Neural crest cell (in vitro differentiated cells): ENCODE results near the gene SLAMF7. TPM values are rescaled to one million over a fixed set of nuclear protein-coding genes. Genes with fewer than 3 reads are reported as not detected.
"Not testable (repeated sequence)": the region's sequence is repeated elsewhere in the genome, so short reads cannot be mapped to it uniquely, and the experiment has no call there.

Experiments
- DNase-seq: peaks from one replicate; pipeline ENCODE4 v3.0.0; 2021; ENCODE audit warnings: low read depth, mixed read lengths, low spot score
- H3K27ac Mint-ChIP-seq: one replicate; pipeline ENCODE4 v1.8.0; 2021; ENCODE audit warnings: mild to moderate bottlenecking, mixed read lengths; ENCODE audit not compliant: unreplicated experiment
- H3K27me3 Mint-ChIP-seq: 2 replicates; pipeline ENCODE4 v1.8.0; 2021; ENCODE audit warnings: low read depth, mild to moderate bottlenecking, mixed read lengths
- H3K36me3 Mint-ChIP-seq: 2 replicates; pipeline ENCODE4 v1.8.0; 2021; ENCODE audit warnings: low read depth, mild to moderate bottlenecking, mixed read lengths
- H3K4me1 Mint-ChIP-seq: 2 replicates; pipeline ENCODE4 v1.8.0; 2021; ENCODE audit warnings: mixed read lengths
- H3K4me3 Mint-ChIP-seq: one replicate; pipeline ENCODE4 v1.8.0; 2021; ENCODE audit warnings: mild to moderate bottlenecking, mixed read lengths
- H3K9me3 Mint-ChIP-seq: 2 replicates; pipeline ENCODE4 v1.8.0; 2021; ENCODE audit warnings: mixed read lengths
- total RNA-seq: library from RNA; stranded (reverse); gene quantifications from 2 replicates; pipeline ENCODE4 v1.2.1, GENCODE V29; 2021
- TF ChIP-seq, protein P1 (sequence below): fragments of 200-600 bp; sonication (generic); conservative IDR thresholded peaks from 2 replicates; pipeline ENCODE4 v1.5.0; 2021; ENCODE audit warnings: antibody characterized with exemption, mild to moderate bottlenecking

Gene SLAMF7
- total RNA-seq, 1 donor from 2014 or later, result not detected

DNA sequence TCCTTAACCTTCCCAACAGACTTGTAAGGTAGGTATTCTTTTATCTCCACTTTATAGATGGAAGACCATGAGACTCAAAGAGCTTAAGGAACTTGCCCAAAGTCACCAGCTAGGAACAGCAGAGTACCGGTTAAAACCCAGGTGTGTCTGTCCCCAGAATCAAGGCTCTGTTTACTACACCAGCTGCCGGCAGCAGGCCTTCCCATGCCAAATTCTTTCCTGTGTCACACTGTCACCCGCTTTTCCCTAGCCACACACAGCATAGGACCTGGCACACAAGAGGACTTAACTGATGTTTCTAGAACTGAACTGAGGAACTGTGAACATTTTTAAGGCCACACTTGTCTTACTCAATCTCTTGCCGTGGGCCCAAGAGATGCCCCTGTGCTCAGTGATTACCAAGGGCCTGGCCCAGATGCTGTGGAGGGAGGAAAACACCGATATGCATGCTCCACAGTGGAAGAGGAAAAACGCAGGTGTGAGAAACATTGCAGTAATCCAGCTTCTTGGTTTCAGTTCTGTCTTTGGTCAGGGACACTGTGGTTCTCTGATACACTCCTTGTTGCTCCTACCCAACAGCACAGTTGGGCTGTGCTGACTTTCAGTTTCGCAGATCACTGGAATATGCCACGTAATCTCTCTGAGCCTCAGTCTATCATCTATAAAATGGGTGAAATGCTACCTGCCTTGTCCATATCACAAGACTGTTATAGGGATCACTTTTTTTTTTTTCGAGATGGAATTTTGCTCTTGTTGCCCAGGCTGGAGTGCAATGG lies 43.1 kb downstream of the SLAMF7 start:
- H3K4me3 Mint-ChIP-seq, result no peak overlapping the region
- no peaks in the 10 kb centered on the region for H3K4me1 Mint-ChIP-seq
- TF ChIP-seq, protein P1, sequence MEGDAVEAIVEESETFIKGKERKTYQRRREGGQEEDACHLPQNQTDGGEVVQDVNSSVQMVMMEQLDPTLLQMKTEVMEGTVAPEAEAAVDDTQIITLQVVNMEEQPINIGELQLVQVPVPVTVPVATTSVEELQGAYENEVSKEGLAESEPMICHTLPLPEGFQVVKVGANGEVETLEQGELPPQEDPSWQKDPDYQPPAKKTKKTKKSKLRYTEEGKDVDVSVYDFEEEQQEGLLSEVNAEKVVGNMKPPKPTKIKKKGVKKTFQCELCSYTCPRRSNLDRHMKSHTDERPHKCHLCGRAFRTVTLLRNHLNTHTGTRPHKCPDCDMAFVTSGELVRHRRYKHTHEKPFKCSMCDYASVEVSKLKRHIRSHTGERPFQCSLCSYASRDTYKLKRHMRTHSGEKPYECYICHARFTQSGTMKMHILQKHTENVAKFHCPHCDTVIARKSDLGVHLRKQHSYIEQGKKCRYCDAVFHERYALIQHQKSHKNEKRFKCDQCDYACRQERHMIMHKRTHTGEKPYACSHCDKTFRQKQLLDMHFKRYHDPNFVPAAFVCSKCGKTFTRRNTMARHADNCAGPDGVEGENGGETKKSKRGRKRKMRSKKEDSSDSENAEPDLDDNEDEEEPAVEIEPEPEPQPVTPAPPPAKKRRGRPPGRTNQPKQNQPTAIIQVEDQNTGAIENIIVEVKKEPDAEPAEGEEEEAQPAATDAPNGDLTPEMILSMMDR, result no peak
- no peak for DNase-seq
- H3K36me3 Mint-ChIP-seq, result no peaks in the 10 kb centered on the region
- H3K9me3 Mint-ChIP-seq, result no peaks in the 10 kb centered on the region
- H3K27ac Mint-ChIP-seq, result no peak overlapping the region
- peaks cover 5% of the 10 kb centered on the region for H3K27me3 Mint-ChIP-seq

DNA sequence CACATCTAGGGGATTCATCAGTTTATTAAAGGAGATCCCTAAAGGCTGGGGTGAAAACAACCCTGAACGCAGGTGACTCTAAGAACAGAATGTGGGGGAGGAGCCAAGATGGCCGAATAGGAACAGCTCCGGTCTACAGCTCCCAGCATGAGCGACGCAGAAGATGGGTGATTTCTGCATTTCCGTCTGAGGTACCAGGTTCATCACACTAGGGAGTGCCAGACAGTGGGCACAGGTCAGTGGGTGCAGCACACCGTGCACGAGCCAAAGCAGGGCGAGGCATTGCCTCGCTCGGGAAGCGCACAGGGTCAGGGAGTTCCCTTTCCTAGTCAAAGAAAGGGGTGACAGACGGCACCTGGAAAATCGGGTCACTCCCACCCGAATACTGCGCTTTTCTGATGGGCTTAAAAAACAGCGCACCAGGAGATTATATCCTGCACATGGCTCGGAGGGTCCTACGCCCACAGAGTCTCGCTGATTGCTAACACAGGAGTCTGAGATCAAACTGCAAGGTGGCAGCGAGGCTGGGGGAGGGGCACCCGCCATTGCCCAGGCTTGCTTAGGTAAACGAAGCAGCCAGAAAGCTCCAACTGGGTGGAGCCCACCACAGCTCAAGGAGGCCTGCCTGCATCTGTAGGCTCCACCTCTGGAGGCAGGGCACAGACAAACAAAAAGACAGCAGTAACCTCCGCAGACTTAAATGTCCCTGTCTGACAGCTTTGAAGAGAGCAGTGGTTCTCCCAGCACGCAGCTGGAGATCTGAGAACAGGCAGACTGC lies 44.1 kb downstream of the SLAMF7 start:
- not testable (repeated sequence) for H3K27me3 Mint-ChIP-seq, H3K27ac Mint-ChIP-seq, H3K4me3 Mint-ChIP-seq, H3K4me1 Mint-ChIP-seq, DNase-seq, H3K9me3 Mint-ChIP-seq, H3K36me3 Mint-ChIP-seq

DNA sequence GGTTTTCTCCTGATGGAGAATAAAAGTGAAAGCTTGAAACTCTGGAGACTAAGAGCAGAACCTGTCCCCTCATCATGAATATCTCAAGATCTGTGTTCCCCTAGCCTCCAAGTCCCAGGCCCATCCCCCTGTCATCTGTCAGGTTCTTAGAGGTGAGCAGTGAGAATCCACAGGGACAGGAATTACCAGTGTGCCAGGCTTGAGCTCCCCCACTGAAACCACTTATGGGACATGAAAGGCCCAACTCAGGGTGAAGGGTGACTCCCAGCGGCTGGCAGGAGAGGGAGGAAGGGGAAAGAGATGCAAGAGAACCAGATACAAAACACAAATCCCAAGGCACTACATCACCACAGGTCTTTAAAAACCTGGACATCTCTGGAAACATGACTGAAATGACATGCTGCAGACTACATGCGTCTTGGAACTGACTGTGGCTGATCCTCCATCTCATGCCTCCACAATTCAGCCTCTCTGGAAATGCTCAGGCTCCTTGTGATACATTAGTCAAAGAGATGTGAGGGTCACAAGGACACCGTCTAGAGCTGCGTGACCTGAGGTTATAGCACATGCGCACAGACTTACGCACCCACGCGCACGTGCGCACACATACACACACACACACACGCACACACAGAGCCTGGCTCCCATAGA lies 50.1 kb downstream of the SLAMF7 start:
- Mint-ChIP-seq H3K4me3 (no peak overlapping the region), H3K27me3 (peaks cover 5% of the 10 kb centered on the region), H3K9me3 (no peaks in the 10 kb centered on the region), H3K27ac (no peak overlapping the region), H3K36me3 (no peaks in the 10 kb centered on the region), H3K4me1 (no peaks in the 10 kb centered on the region)
- TF ChIP-seq, protein P1, result no peak
- DNase-seq, result no peak

DNA sequence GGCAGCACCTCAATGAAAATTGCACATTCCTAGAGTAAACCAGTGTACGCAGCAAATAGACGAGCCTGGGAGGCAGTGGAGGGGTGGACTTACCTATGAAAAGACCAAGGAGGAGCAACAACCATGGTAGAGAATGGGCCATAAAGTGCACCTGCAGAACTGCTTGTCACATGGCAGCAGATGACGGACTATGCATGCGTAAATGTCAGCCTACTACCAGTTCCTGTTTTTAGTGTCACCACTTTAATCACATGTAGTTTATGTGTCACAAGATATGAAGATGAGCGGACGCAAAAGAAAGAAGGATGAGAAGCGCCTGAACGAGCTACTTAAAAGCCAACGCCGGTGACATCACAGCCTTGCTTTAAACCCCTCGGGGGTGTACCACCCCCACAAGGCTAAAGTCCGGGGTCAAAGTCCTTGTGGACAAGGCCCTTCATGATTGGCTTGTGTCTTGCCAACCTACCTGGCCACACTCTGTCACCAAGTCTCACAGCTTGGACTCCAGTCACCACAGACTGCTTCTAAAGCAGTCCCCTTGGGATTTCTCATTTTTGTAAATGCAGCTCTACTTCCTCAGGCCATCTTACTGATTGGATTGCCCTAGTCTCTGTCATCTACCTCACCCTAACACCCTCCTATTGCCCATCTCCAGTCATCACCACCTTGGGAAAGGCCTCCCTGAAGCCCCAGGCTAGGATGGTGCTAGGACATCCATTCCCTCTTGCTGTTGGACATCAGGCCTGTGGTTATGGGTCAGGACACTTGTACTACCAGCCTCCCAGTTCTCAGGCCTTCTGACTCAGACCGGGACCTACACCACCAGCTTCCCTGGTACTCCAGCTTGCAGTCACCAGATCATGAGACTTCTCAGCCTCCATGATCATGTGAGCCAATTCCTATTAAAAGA lies 50.9 kb downstream of the SLAMF7 start:
- H3K4me3 Mint-ChIP-seq, result no peak overlapping the region
- no peaks in the 10 kb centered on the region for H3K4me1 Mint-ChIP-seq
- peaks cover 3% of the 10 kb centered on the region for H3K27me3 Mint-ChIP-seq
- no peak overlapping the region for H3K27ac Mint-ChIP-seq
- no peaks in the 10 kb centered on the region for H3K9me3 Mint-ChIP-seq
- TF ChIP-seq, protein P1, result no peak
- no peaks in the 10 kb centered on the region for H3K36me3 Mint-ChIP-seq
- no peak for DNase-seq

DNA sequence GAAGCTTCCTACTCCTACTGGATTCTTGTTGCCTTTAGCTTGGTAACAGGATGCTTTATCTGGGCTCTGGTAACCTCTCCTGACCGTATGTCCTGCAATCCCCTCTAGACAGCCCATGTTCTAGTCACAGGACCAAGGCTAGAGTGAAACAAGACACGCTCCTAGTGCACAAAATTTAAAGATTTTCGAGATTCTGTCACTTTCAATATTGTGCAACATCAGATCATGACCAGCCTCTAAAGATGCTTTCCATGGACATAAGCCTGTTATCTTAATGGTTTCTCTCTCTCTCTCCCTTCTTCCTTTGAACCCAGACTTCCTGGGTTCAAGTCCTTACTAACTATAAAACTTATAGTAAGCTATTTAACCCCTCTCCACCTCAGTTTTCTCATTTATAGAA lies 55.3 kb downstream of the SLAMF7 start:
- TF ChIP-seq, protein P1, result no peak
- Mint-ChIP-seq H3K4me1 (no peaks in the 10 kb centered on the region), H3K9me3 (no peaks in the 10 kb centered on the region), H3K27me3 (no peaks in the 10 kb centered on the region), H3K27ac (no peak overlapping the region), H3K4me3 (no peak overlapping the region), H3K36me3 (no peaks in the 10 kb centered on the region)
- DNase-seq, result no peak
